K562 (cell line): Measurements from ENCODE around the gene LIMK1. TPM values are rescaled to one million over a fixed set of nuclear protein-coding genes. Genes with fewer than 3 reads are reported as not detected.
"Not testable (repeated sequence)": the region's sequence is repeated elsewhere in the genome, so short reads cannot be mapped to it uniquely, and the experiment has no call there.

Experiments used
- ATAC-seq: fragments of 200-7000 bp; cut with Tn5 transposase; 3 replicates; pipeline ENCODE4 v1.9.1; 2020; ENCODE audit warnings: moderate library complexity
- BruUV-seq: library from RNA; stranded (reverse); fragments of 400-500 nt; replicated peaks from 2 replicates; lab custom pipeline; 2021; lab: Mats Ljungman, UMichigan
- CTCF ChIA-PET: fragments of 300-600 bp; formaldehyde crosslinking; extraction: SDS; loops from one replicate; lab custom pipeline; 2021; ENCODE audit warnings: low intra/inter-chr PET ratio; lab: Yijun Ruan, JAX
- POLR2A ChIA-PET: fragments of 300-600, 350-650 bp; sonication (Branson Sonifier 250); formaldehyde crosslinking; extraction: SDS; loops from one replicate; lab custom pipeline; 2021; ENCODE audit warnings: antibody characterized with exemption, inconsistent platforms; lab: Yijun Ruan, JAX
- DNase-seq, 4 experiments: peaks; one replicate each; pipeline versions ENCODE4 v3.0.0 to v3.0.0-alpha.2; 2011 to 2018; ENCODE audit warnings: low spot score in 3 of 4, mixed read lengths in 3 of 4; ENCODE audit errors: extremely low read depth in 1 of 4
- FAIRE-seq: peaks from 2 replicates; lab custom pipeline; 2011; peaks lifted over from hg19 to GRCh38; lab: Jason Lieb, UNC
- H2AFZ ChIP-seq: 2 replicates; pipeline ENCODE4 v1.6.0; 2011; ENCODE audit warnings: low read depth, low read length, control low read depth, inconsistent platforms
- H3K27ac ChIP-seq: fragments of 200-600 bp; 3 replicates; pipeline ENCODE4 v1.8.0; 2011; ENCODE audit warnings: low read depth, mild to moderate bottlenecking, control low read depth, inconsistent platforms, low read length, moderate library complexity, mixed read lengths; ENCODE audit errors: extremely low read depth
- H3K27me3 ChIP-seq, 2 experiments: fragments of 300-600 bp in 1 of 2; 2 replicates in 1 of 2; 3 replicates in 1 of 2; pipeline versions ENCODE4 v1.6.0 to v1.8.0; 2011; ENCODE audit warnings: inconsistent platforms in 2 of 2, low read length in 2 of 2, mild to moderate bottlenecking in 1 of 2, mixed read lengths in 1 of 2, moderate library complexity in 1 of 2; ENCODE audit not compliant: control insufficient read depth in 2 of 2, insufficient read depth in 2 of 2
- H3K36me3 ChIP-seq: fragments of 300-600 bp; 3 replicates; pipeline ENCODE4 v1.8.0; 2011; ENCODE audit warnings: mild to moderate bottlenecking, low read length, inconsistent platforms; ENCODE audit not compliant: control insufficient read depth, insufficient read depth
- H3K4me1 ChIP-seq, 2 experiments: fragments of 200-600 bp in 1 of 2; replicated peaks in 1 of 2; 2 replicates in 1 of 2; 3 replicates in 1 of 2; pipeline versions ENCODE4 v1.5.1 to v1.8.0; 2011; ENCODE audit warnings: inconsistent platforms in 2 of 2, low read length in 2 of 2, mild to moderate bottlenecking in 1 of 2, mixed read lengths in 1 of 2, moderate library complexity in 1 of 2; ENCODE audit not compliant: control insufficient read depth in 2 of 2, insufficient read depth in 2 of 2
- H3K4me2 ChIP-seq: 2 replicates; pipeline ENCODE4 v1.6.1; 2011; ENCODE audit warnings: low read length, control low read depth, inconsistent platforms, mixed read lengths; ENCODE audit not compliant: insufficient read depth
- H3K4me3 ChIP-seq: fragments of 200-600 bp; sonication (generic), shearing (Covaris generic); 2 replicates; pipeline ENCODE4 v1.5.1; 2016; ENCODE audit warnings: control low read depth, inconsistent platforms
- H3K79me2 ChIP-seq: fragments of 200-600 bp; 3 replicates; pipeline ENCODE4 v1.8.0; 2011; ENCODE audit warnings: low read length, inconsistent platforms; ENCODE audit not compliant: control insufficient read depth, insufficient read depth
- H3K9ac ChIP-seq, 2 experiments: 2 replicates each; pipeline versions ENCODE4 v1.6.0 to v1.6.1; 2011; ENCODE audit warnings: low read depth in 2 of 2, low read length in 2 of 2, control low read depth in 1 of 2, inconsistent platforms in 1 of 2, mild to moderate bottlenecking in 1 of 2, mixed read lengths in 1 of 2; ENCODE audit not compliant: insufficient read depth in 1 of 2
- H3K9me1 ChIP-seq: one replicate; pipeline ENCODE4 v1.6.0; 2011; ENCODE audit warnings: inconsistent platforms, mild to moderate bottlenecking, low read length, moderate library complexity; ENCODE audit not compliant: control insufficient read depth, insufficient read depth
- H3K9me3 ChIP-seq: replicated peaks from 2 replicates; pipeline ENCODE4 v1.5.1; 2011; ENCODE audit warnings: low read depth, low read length, inconsistent platforms; ENCODE audit not compliant: control insufficient read depth, insufficient read depth
- H4K20me1 ChIP-seq: replicated peaks from 2 replicates; pipeline ENCODE4 v1.6.1; 2011; ENCODE audit warnings: low read length, inconsistent platforms, mixed read lengths; ENCODE audit not compliant: control insufficient read depth, insufficient read depth
- ZNF121 ChIP-seq: sonication (generic); formaldehyde crosslinking; conservative IDR thresholded peaks from 2 replicates; pipeline ENCODE4 v1.8.0; 2022; ENCODE audit warnings: missing genetic modification reagents
- ZNF197 ChIP-seq: fragments of 200-800 bp; sonication (Bioruptor generic); IDR thresholded peaks from 2 replicates; pipeline ENCODE4 v1.6.1; 2016; ENCODE audit warnings: low read depth, missing genetic modification characterization, missing compliant biosample characterization
- WGBS: fragments of 100-300 bp; shearing (Covaris generic); methylation state at CpG from one replicate; pipeline ENCODE4 v1.1.6; 2016; ENCODE audit warnings: low coverage, mixed read lengths; ENCODE audit not compliant: insufficient coverage; ENCODE audit errors: missing lambda C conversion rate; 5-methylcytosine and 5-hydroxymethylcytosine counted together
- in situ Hi-C: fragments of 300-500 bp; cut with MboI; formaldehyde crosslinking; loops from 4 replicates; pipeline ENCODE4 v1.15.0; 2018; ENCODE audit warnings: inconsistent platforms, mixed read lengths
- intact Hi-C: fragments of 100-400 bp; cut with micrococcal nuclease; formaldehyde crosslinking; loops from 2 replicates; pipeline ENCODE4 v1.14.2; 2022
- polyA plus RNA-seq, 8 experiments: library from polyadenylated mRNA; depleted of rRNA in 4 of 8; stranded (reverse) in 5 of 8; unstranded in 3 of 8; fragments of >200 nt; fragmentation: Nextera tagmentation in 2 of 8; fragmentation: Illumina TruSeq in 1 of 8; extraction: Ambion mirVana in 2 of 8; extraction: Trizol in 1 of 8; gene quantifications; 2 replicates each; pipeline versions ENCODE4 v1.2.1 to v1.2.3, GENCODE V29; 2011 to 2014; ENCODE audit warnings: inconsistent platforms in 1 of 8, missing spikeins in 1 of 8
- total RNA-seq, 7 experiments: library from RNA; depleted of rRNA in 6 of 7; stranded (reverse); fragments of >200 nt in 6 of 7; fragmentation: Illumina TruSeq in 2 of 7; extraction: Trizol in 2 of 7; gene quantifications; 2 replicates each; pipeline versions ENCODE4 v1.2.1 to v1.2.3, GENCODE V29; 2011 to 2021; ENCODE audit warnings: low replicate concordance in 1 of 7

LIMK1 gene
- total and polyA plus RNA-seq, 9 of the 15 experiments (the other 6 are each of a cell fraction or from before 2014, with no cell fraction given), result 0.14 to 30.0 (median 15.9) TPM

- intact Hi-C loops, result no loop called here
- POLR2A ChIA-PET, result interaction anchor here (0.6 to 1.2 kb wide), 2 partner anchors 10 to 122 kb away, joined by 3 read pairs; no protein-coding TSS in a partner anchor
- FAIRE-seq, result no peak
- H3K79me2 ChIP-seq, result no peaks in the 10 kb centered on the region
- in situ Hi-C loops, result no loop called here
- H3K27me3 ChIP-seq, result no peaks in the 10 kb centered on the region
- CTCF ChIA-PET, result no interaction called here
- H2AFZ ChIP-seq, result no peak overlapping the region
- no peaks in the 10 kb centered on the region for H4K20me1 ChIP-seq
- no peak overlapping the region for H3K4me2 ChIP-seq
- no peak for ATAC-seq
- TSS peak; percentile 62 for BruUV-seq
- H3K9me3 ChIP-seq, result no peaks in the 10 kb centered on the region
- H3K9ac ChIP-seq, result peak overlapping the region in 1 of 2 experiments; percentile 52; a peak in 1 of 4 replicates
- H3K36me3 ChIP-seq, result peaks cover 26% of the 10 kb centered on the region; the same call in 1 of the 3 replicates
- WGBS, result 80% methylated on average over 18 of the region's 26 CpGs
- H3K27ac ChIP-seq, result no peak overlapping the region
- DNase-seq, result no peak
- H3K9me1 ChIP-seq, result no peaks in the 10 kb centered on the region
- no peak for TF ChIP-seq ZNF197
- H3K4me3 ChIP-seq, result no peak overlapping the region
- peaks cover 0 to 12% of the 10 kb centered on the region in 2 experiments; a peak in 1 of 5 replicates for H3K4me1 ChIP-seq
Measured at GRCh38 chr7:74121401-74122249, 38.0 kb downstream of the LIMK1 start.

DNA sequence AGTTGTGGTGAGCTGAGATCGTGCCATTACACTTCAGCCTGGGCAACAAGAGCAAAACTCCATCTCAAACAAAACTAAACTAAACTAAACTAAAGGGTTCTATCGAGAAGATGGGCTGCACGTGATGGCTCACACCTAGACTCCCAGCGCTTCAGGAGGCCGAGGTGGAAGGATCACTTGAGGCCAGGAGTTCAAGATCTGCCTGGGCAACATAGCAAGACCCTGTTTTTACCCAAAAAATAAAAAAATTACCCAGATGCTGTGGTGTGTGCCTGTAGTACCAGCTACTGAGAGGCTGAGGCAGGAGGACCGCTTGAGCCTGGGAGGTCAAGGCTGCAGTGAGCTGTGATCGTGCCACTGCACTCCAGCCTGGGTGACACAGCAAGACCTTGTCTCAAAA lies 40.3 kb downstream of the LIMK1 start:
- BruUV-seq, H2AFZ ChIP-seq, ATAC-seq, H3K4me3 ChIP-seq, H3K4me2 ChIP-seq, DNase-seq, H3K79me2 ChIP-seq, CTCF ChIA-PET, H3K27ac ChIP-seq, H3K27me3 ChIP-seq, H3K9me3 ChIP-seq, H4K20me1 ChIP-seq, H3K9me1 ChIP-seq, intact Hi-C loops, in situ Hi-C loops, H3K9ac ChIP-seq, FAIRE-seq: not testable (repeated sequence)
- Histone ChIP-seq H3K36me3 (peaks cover 19% of the 10 kb centered on the region; the same call in 1 of the 3 replicates), H3K4me1 (peaks cover 0 to 12% of the 10 kb centered on the region in 2 experiments; a peak in 1 of 5 replicates)
- 62% methylated on average over 7 of the region's 7 CpGs for WGBS
- POLR2A ChIA-PET, result interaction anchor here (0.6 kb wide), 2 partner anchors 30 to 51 kb away, joined by 3 to 4 read pairs; no protein-coding TSS in a partner anchor
- TF ChIP-seq ZNF121 (CRISPR knock-in tag), result peak; percentile 86
